Natural killer cell (primary cell): ENCODE results near the gene EXD3. TPM values are rescaled to one million over a fixed set of nuclear protein-coding genes. Genes with fewer than 3 reads are reported as not detected.

Experiments used
- ATAC-seq, 3 donors: fragments of 150-1000 bp in 2 of 3; fragments of 200-7000 bp in 1 of 3; cut with Tn5 transposase; 1 replicate in 1 of 3; 2 replicates in 2 of 3; pipeline ENCODE4 v1.10.0; 2021; ENCODE audit warnings: mild to moderate bottlenecking in 2 of 3, moderate library complexity in 2 of 3
- DNase-seq, 2 donors: peaks; one replicate each; pipeline versions ENCODE4 v3.0.0 to v3.0.0-alpha.2; 2013 to 2021; ENCODE audit warnings: mixed read lengths in 1 of 2
- H3K27ac ChIP-seq: one replicate; pipeline ENCODE4 v1.5.1; 2013; ENCODE audit warnings: mild to moderate bottlenecking, low read length
- H3K27me3 ChIP-seq: one replicate; pipeline ENCODE4 v1.6.1; 2013; ENCODE audit warnings: low read length; ENCODE audit not compliant: control insufficient read depth, insufficient read depth
- H3K36me3 ChIP-seq: one replicate; pipeline ENCODE4 v1.6.1; 2013; ENCODE audit warnings: low read length; ENCODE audit not compliant: control insufficient read depth, insufficient read depth
- H3K4me1 ChIP-seq: one replicate; pipeline ENCODE4 v1.6.1; 2013; ENCODE audit warnings: low read length; ENCODE audit not compliant: control insufficient read depth, insufficient read depth
- H3K4me3 ChIP-seq: one replicate; pipeline ENCODE4 v1.5.1; 2013; ENCODE audit warnings: low read length
- H3K9me3 ChIP-seq: one replicate; pipeline ENCODE4 v1.6.1; 2013; ENCODE audit warnings: low read length; ENCODE audit not compliant: control insufficient read depth, insufficient read depth
- H3K27ac Mint-ChIP-seq, 2 donors: one replicate each; pipeline ENCODE4 v1.8.0; 2022; ENCODE audit warnings: mild to moderate bottlenecking in 2 of 2, mixed read lengths in 2 of 2, moderate library complexity in 1 of 2
- H3K27me3 Mint-ChIP-seq, 2 donors: one replicate each; pipeline ENCODE4 v1.8.0; 2022; ENCODE audit warnings: low read depth in 2 of 2, mixed read lengths in 2 of 2
- H3K36me3 Mint-ChIP-seq: one replicate; pipeline ENCODE4 v1.8.0; 2022; ENCODE audit warnings: mixed read lengths
- H3K4me1 Mint-ChIP-seq, 2 donors: one replicate each; pipeline ENCODE4 v1.8.0; 2022; ENCODE audit warnings: mixed read lengths in 2 of 2
- H3K4me3 Mint-ChIP-seq: one replicate; pipeline ENCODE4 v1.8.0; 2022; ENCODE audit warnings: mild to moderate bottlenecking, moderate library complexity, mixed read lengths
- H3K9me3 Mint-ChIP-seq, 2 donors: one replicate each; pipeline ENCODE4 v1.8.0; 2022; ENCODE audit warnings: mixed read lengths in 2 of 2
- CTCF ChIP-seq: fragments of 200-600 bp; IDR thresholded peaks from one replicate; pipeline ENCODE4 v1.8.0; 2022; ENCODE audit warnings: antibody characterized with exemption
- WGBS: methylation state at CpG from one replicate; pipeline ENCODE4 v1.1.7; 2013; ENCODE audit warnings: missing lambda C conversion rate; ENCODE audit not compliant: insufficient coverage; 5-methylcytosine and 5-hydroxymethylcytosine counted together
- intact Hi-C: fragments of 100-400 bp; cut with micrococcal nuclease; formaldehyde crosslinking; loops from one replicate; pipeline ENCODE4 v1.14.2; 2022
- total RNA-seq, 4 donors: library from RNA; stranded (reverse); fragments of 120-200 nt in 1 of 4; gene quantifications; one replicate each; pipeline versions ENCODE4 v1.2.3 to v1.2.4, GENCODE V29; 2013 to 2022

EXD3 gene
- total RNA-seq, 3 donors from 2014 or later (not counting 1 experiment from before 2014, with no cell fraction given): 28.0 to 35.3 (median 29.6) TPM

- no peaks in the 10 kb centered on the region for H3K9me3 ChIP-seq
- H3K27ac ChIP-seq: no peak overlapping the region
- peak in 1 of 2 donors; percentile 44 for DNase-seq
- H3K36me3 Mint-ChIP-seq: no peaks in the 10 kb centered on the region
- intact Hi-C loops: no loop called here
- H3K4me3 ChIP-seq: no peak overlapping the region
- peaks cover 15 to 51% of the 10 kb centered on the region in 2 donors for H3K4me1 Mint-ChIP-seq
- 93% methylated on average over 36 of the region's 36 CpGs for WGBS
- peaks cover 67% of the 10 kb centered on the region for H3K4me1 ChIP-seq
- peaks cover 0 to 3% of the 10 kb centered on the region in 2 donors for H3K27me3 Mint-ChIP-seq
- no peak for ATAC-seq
- H3K27me3 ChIP-seq: no peaks in the 10 kb centered on the region
- no peaks in the 10 kb centered on the region for H3K36me3 ChIP-seq
- H3K27ac Mint-ChIP-seq: peak overlapping the region in 1 of 2 donors; percentile 33
- TF ChIP-seq CTCF: no peak
- peak overlapping the region; percentile 28 for H3K4me3 Mint-ChIP-seq
- H3K9me3 Mint-ChIP-seq: no peaks in the 10 kb centered on the region
Measured at GRCh38 chr9:137449081-137449844, 26.3 kb upstream of the EXD3 start.

- H3K4me1 Mint-ChIP-seq: peaks cover 15 to 48% of the 10 kb centered on the region in 2 donors
- no peaks in the 10 kb centered on the region for H3K36me3 ChIP-seq
- ATAC-seq: no peak
- H3K36me3 Mint-ChIP-seq: no peaks in the 10 kb centered on the region
- H3K4me3 Mint-ChIP-seq: no peak overlapping the region
- 95% methylated on average over 16 of the region's 16 CpGs for WGBS
- no peaks in the 10 kb centered on the region for H3K27me3 ChIP-seq
- DNase-seq: no peak
- H3K4me3 ChIP-seq: no peak overlapping the region
- no peak overlapping the region for H3K27ac ChIP-seq
- intact Hi-C loops: no loop called here
- H3K27ac Mint-ChIP-seq: no peak overlapping the region
- peaks cover 0 to 5% of the 10 kb centered on the region in 2 donors for H3K27me3 Mint-ChIP-seq
- no peaks in the 10 kb centered on the region for H3K9me3 ChIP-seq
- no peak for TF ChIP-seq CTCF
- H3K4me1 ChIP-seq: peaks cover 62% of the 10 kb centered on the region
- no peaks in the 10 kb centered on the region for H3K9me3 Mint-ChIP-seq
Measured at GRCh38 chr9:137448602-137448962, 25.6 kb upstream of the EXD3 start.

- ATAC-seq (no peak), DNase-seq (no peak)
- Histone ChIP-seq H3K4me3 (no peak overlapping the region), H3K27ac (no peak overlapping the region), H3K27me3 (no peaks in the 10 kb centered on the region), H3K4me1 (peaks cover 56% of the 10 kb centered on the region), H3K9me3 (no peaks in the 10 kb centered on the region), H3K36me3 (no peaks in the 10 kb centered on the region)
- peaks cover 0 to 7% of the 10 kb centered on the region in 2 donors for H3K27me3 Mint-ChIP-seq
- no peak overlapping the region for H3K27ac Mint-ChIP-seq
- no peak overlapping the region for H3K4me3 Mint-ChIP-seq
- peaks cover 15 to 45% of the 10 kb centered on the region in 2 donors for H3K4me1 Mint-ChIP-seq
- intact Hi-C loops: no loop called here
- no peaks in the 10 kb centered on the region for H3K36me3 Mint-ChIP-seq
- no peak for TF ChIP-seq CTCF
- 95% methylated on average over 27 of the region's 27 CpGs for WGBS
- no peaks in the 10 kb centered on the region for H3K9me3 Mint-ChIP-seq
Measured at GRCh38 chr9:137447722-137448601, 25.0 kb upstream of the EXD3 start.
